Keratinocyte (primary cell): Measurements from ENCODE around the gene SFMBT2.

Experiments used
- CTCF ChIP-seq, 3 experiments: IDR thresholded peaks in 1 of 3; conservative IDR thresholded peaks in 1 of 3; optimal IDR thresholded peaks in 1 of 3; 2 replicates in 2 of 3; 3 replicates in 1 of 3; pipeline versions ENCODE3 to v1.5.1; 2011; ENCODE audit warnings: low read length in 3 of 3, mild to moderate bottlenecking in 3 of 3, moderate library complexity in 2 of 3, control low read depth in 1 of 3, inconsistent platforms in 1 of 3; ENCODE audit not compliant: insufficient read depth in 2 of 3; ENCODE audit errors: extremely low read depth in 1 of 3
- EZH2 ChIP-seq: IDR thresholded peaks from one replicate; pipeline ENCODE4 v1.6.1; 2012; ENCODE audit warnings: inconsistent platforms, mild to moderate bottlenecking, low read length, moderate library complexity

GRCh38 chr10:7300384-7300971 is 110.4 kb downstream of the SFMBT2 start:
- TF ChIP-seq CTCF (optimal IDR thresholded peaks at IDR 0.05 in 1 of 3, IDR thresholded peaks at IDR 0.05 in 1 of 3, conservative IDR thresholded peaks at IDR 0.05 in 1 of 3; ENCODE audit: extremely low read depth in 1 of 3, insufficient read depth in 2 of 3, low read length in 3 of 3) (no peak), EZH2 (no peak)
